Measurements from ENCODE around the gene VCAN.

GRCh38 chr5:83568186-83568585 lies 96.6 kb downstream of the VCAN start:
- TF ChIP-seq CTCF (IDR thresholded peaks at IDR 0.05) = no peak
- TF ChIP-seq POLR2A (IDR thresholded peaks at IDR 0.05) = no peak
- no peak for TF ChIP-seq EP300 (IDR thresholded peaks at IDR 0.05)
- TF ChIP-seq POLR2AphosphoS5 (IDR thresholded peaks at IDR 0.05) = no peak
